Heart left ventricle (tissue), 13 donors: Measurements from ENCODE around the gene PHAX.

Experiments used
- CTCF ChIP-seq, 12 donors: fragments of 200-600 bp; sonication (generic) in 4 of 12; IDR thresholded peaks; one replicate each; pipeline versions ENCODE4 v1.5.0 to v1.8.0; 2018 to 2022; ENCODE audit warnings: antibody characterized with exemption in 12 of 12, mild to moderate bottlenecking in 5 of 12
- POLR2A ChIP-seq, 2 donors: fragments of 450-650 bp; IDR thresholded peaks; one replicate each; pipeline ENCODE4 v1.6.1; 2017; ENCODE audit warnings: antibody characterized with exemption in 2 of 2, mild to moderate bottlenecking in 2 of 2, moderate library complexity in 2 of 2
- donor health status: ischemic (EF 13 %, LVEDD 7.1; RV severe dilation, severe dysfunction).
- donor health status: DM: no; HTN: yes; CAD: no.
- donor health status: DM: no; HTN: no; CAD: no.
- donor health status: ischemic (EF 25% LVEDD 6.9; RV normal size, moderate dysfunction).
- donor health status: ischemic (EF 25% LVEDD 5.7; RV mildly dilated, moderate dysfunction).
- donor health status: ischemic (EF 35%, LVEDD 5.7; RV mildly dilated, moderate dysfunction).
- donor health status: nonischemic (EF 11% LVEDD 7.7; RV severe dilation, severe dysfunction).
- donor health status: DM: yes; HTN: yes; CAD: no.
- donor health status: PGD.
- donor health status: ischemic (EF 29% LVEDD 5.4; RV normal size, mild dysfunction).
- donor health status: nonischemic (EF 23%, LVEDD 6.1; RV moderate dilation, normal function).

DNA sequence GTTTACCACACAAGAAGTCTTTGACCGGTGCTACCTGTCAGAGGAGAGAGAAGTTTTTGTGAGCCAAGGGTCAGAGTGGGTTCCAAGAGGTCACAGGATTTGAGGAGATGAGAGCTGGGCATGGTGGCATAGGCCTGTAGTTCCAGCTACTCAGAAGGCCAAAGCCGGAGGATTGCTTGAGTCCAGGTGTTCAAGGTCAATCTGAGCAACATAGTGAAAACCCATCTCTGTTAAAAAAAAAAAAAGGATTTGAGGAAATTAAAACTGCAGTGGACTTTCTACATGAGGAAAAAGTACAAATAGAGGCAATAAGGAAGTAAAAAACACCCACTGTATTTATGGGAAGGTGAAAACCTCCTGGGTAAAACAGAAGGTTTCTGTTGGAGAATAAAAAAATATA lies 63.8 kb downstream of the PHAX start:
- TF ChIP-seq CTCF (IDR thresholded peaks at IDR 0.05) (no peak), POLR2A (IDR thresholded peaks at IDR 0.05) (no peak)
